ENCODE measurements around the gene PACS1. TPM values are rescaled to one million over a fixed set of nuclear protein-coding genes. Genes with fewer than 3 reads are reported as not detected.
A peak's percentile ranks its signal among the peaks of the same experiment; 100 is the strongest.

PACS1 gene
- total RNA-seq, 1 donor, result 31.5 TPM

- TF ChIP-seq CTCF (IDR thresholded peaks at IDR 0.05; ENCODE audit: insufficient read depth, low read length), result no peak
- H3K4me3 ChIP-seq (ENCODE audit: low read depth, low read length), result peak within 1 kb of the TSS; percentile 35
- no peak for DNase-seq (ENCODE audit: low read depth)
These were observed 207.6 kb downstream of the PACS1 start, which contains the start of gene CNIH2 for GRCh38 chr11:66277471-66278362. Gene CNIH2 (plus strand): TSS chr11:66278175. CDS start chr11:66278457, 282 bp downstream.

- TF ChIP-seq CTCF (IDR thresholded peaks at IDR 0.05; ENCODE audit: insufficient read depth, low read length), result no peak
- no peak for DNase-seq (ENCODE audit: low read depth)
- H3K4me3 ChIP-seq (ENCODE audit: low read depth, low read length), result peak overlapping the region; percentile 13
These were observed 208.5 kb downstream of the PACS1 start for GRCh38 chr11:66278363-66279091.

GRCh38 chr11:66279092-66279734 is 209.1 kb downstream of the PACS1 start:
- no peak for DNase-seq (ENCODE audit: low read depth)
- TF ChIP-seq CTCF (IDR thresholded peaks at IDR 0.05; ENCODE audit: insufficient read depth, low read length), result no peak
- H3K4me3 ChIP-seq (ENCODE audit: low read depth, low read length), result no peak overlapping the region

GRCh38 chr11:66280428-66280827 is 210.4 kb downstream of the PACS1 start:
- no peak for TF ChIP-seq CTCF (IDR thresholded peaks at IDR 0.05; ENCODE audit: insufficient read depth, low read length)
- H3K4me3 ChIP-seq (ENCODE audit: low read depth, low read length), result no peak overlapping the region
- DNase-seq (ENCODE audit: low read depth), result no peak

GRCh38 chr11:66281001-66281400 is 210.9 kb downstream of the PACS1 start:
- no peak for TF ChIP-seq CTCF (IDR thresholded peaks at IDR 0.05; ENCODE audit: insufficient read depth, low read length)
- no peak overlapping the region for H3K4me3 ChIP-seq (ENCODE audit: low read depth, low read length)
- no peak for DNase-seq (ENCODE audit: low read depth)

- no peak overlapping the region for H3K4me3 ChIP-seq (ENCODE audit: low read depth, low read length)
- no peak for TF ChIP-seq CTCF (IDR thresholded peaks at IDR 0.05; ENCODE audit: insufficient read depth, low read length)
- DNase-seq (ENCODE audit: low read depth), result no peak
These were observed 211.8 kb downstream of the PACS1 start for GRCh38 chr11:66281776-66282467.

All from fibroblast of the aortic adventitia (primary cell).